Naive B cell (primary cell): ENCODE results near the gene PROC. TPM values are rescaled to one million over a fixed set of nuclear protein-coding genes. Genes with fewer than 3 reads are reported as not detected.
"Not testable (repeated sequence)": the region's sequence is repeated elsewhere in the genome, so short reads cannot be mapped to it uniquely, and the experiment has no call there.

Experiments
- ATAC-seq, 2 donors: fragments of 150-1000 bp; cut with Tn5 transposase; 2 replicates each; pipeline ENCODE4 v1.10.0; 2021; ENCODE audit warnings: low read depth in 2 of 2, mild to moderate bottlenecking in 2 of 2, moderate library complexity in 2 of 2
- DNase-seq: peaks from one replicate; pipeline ENCODE4 v3.0.0; 2022
- H3K27ac Mint-ChIP-seq, 6 donors: one replicate each; pipeline ENCODE4 v1.8.0; 2020 to 2022; ENCODE audit warnings: mild to moderate bottlenecking in 6 of 6, mixed read lengths in 6 of 6, moderate library complexity in 5 of 6, inconsistent platforms in 2 of 6
- H3K27me3 Mint-ChIP-seq, 3 donors: one replicate each; pipeline ENCODE4 v1.8.0; 2021 to 2022; ENCODE audit warnings: mixed read lengths in 3 of 3, mild to moderate bottlenecking in 1 of 3
- H3K36me3 Mint-ChIP-seq, 2 donors: one replicate each; pipeline ENCODE4 v1.8.0; 2020 to 2022; ENCODE audit warnings: mixed read lengths in 2 of 2, inconsistent platforms in 1 of 2, mild to moderate bottlenecking in 1 of 2
- H3K4me1 Mint-ChIP-seq, 3 donors: one replicate each; pipeline ENCODE4 v1.8.0; 2020 to 2022; ENCODE audit warnings: mixed read lengths in 3 of 3, inconsistent platforms in 1 of 3, mild to moderate bottlenecking in 1 of 3, moderate library complexity in 1 of 3
- H3K4me3 Mint-ChIP-seq, 8 donors: one replicate each; pipeline ENCODE4 v1.8.0; 2020 to 2022; ENCODE audit warnings: mild to moderate bottlenecking in 8 of 8, mixed read lengths in 8 of 8, moderate library complexity in 8 of 8, inconsistent platforms in 2 of 8
- H3K9me3 Mint-ChIP-seq, 7 donors: one replicate each; pipeline ENCODE4 v1.8.0; 2020 to 2022; ENCODE audit warnings: mixed read lengths in 7 of 7, mild to moderate bottlenecking in 5 of 7, inconsistent platforms in 2 of 7, moderate library complexity in 1 of 7
- polyA plus RNA-seq, 6 donors: library from polyadenylated mRNA; unstranded; fragments of 300-500 nt; fragmentation: Illumina TruSeq; gene quantifications; one replicate each; pipeline ENCODE4 v1.2.3, GENCODE V29; 2021; ENCODE audit warnings: low read depth in 6 of 6

PROC gene
- polyA plus RNA-seq, 6 donors from 2014 or later = 0.53 TPM; not detected in 5

DNA sequence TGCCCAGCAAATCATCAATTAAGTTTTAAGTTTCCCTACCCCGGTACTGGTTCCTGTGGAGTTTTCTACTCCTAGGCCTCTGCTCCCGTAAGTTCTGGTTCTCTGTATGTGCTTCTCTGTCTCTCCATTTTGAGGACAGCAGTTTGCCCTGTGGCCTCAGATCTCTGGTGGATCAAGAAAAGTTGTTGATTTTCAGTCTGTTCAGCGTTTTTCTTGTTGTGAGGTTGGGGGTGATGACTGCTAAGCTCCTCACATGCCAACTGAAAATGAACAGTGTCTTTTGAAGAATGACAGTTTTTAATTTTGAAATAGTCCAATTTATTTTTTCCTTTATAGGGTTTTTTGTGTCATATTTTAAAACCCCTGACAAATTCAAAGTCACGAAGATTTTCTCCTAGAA lies 31.7 kb downstream of the PROC start:
- Mint-ChIP-seq H3K27me3 (peaks cover 0 to 3% (median 0%) of the 10 kb centered on the region in 3 donors), H3K36me3 (peaks cover 4 to 14% of the 10 kb centered on the region in 2 donors), H3K9me3 (peaks cover 3 to 8% (median 4%) of the 10 kb centered on the region in 7 donors), H3K4me3 (no peak overlapping the region), H3K4me1 (peaks cover 0 to 6% (median 0%) of the 10 kb centered on the region in 3 donors), H3K27ac (peak overlapping the region in 2 of 6 donors; percentile 32 to 74)
- DNase-seq = no peak
- no peak for ATAC-seq

GRCh38 chr2:127451981-127452380 lies 33.8 kb downstream of the PROC start:
- H3K4me3 Mint-ChIP-seq = no peak overlapping the region
- no peaks in the 10 kb centered on the region for H3K27me3 Mint-ChIP-seq
- H3K27ac Mint-ChIP-seq = no peak overlapping the region
- peaks cover 0 to 12% (median 0%) of the 10 kb centered on the region in 3 donors for H3K4me1 Mint-ChIP-seq
- peaks cover 8 to 18% of the 10 kb centered on the region in 2 donors for H3K36me3 Mint-ChIP-seq
- ATAC-seq = no peak
- no peaks in the 10 kb centered on the region for H3K9me3 Mint-ChIP-seq
- no peak for DNase-seq

DNA sequence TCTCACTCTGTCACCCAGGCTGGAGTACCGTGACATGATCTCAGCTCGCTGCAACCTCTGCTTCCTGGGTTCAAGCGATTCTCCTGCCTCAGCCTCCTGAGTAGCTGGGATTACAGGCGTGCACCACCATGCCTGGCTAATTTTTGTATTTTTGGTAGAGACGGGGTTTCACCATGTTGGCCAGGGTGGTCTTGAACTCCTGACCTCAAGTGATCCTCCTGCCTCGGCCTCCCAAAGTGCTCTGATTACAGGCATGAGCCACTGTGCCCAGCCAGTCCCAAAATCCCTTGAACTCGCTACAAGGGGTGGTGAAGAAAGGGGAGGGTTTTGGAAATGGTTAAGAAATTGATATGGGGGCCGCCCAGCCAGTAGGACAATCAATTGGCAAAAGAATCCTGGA lies 34.2 kb downstream of the PROC start:
- not testable (repeated sequence) for H3K9me3 Mint-ChIP-seq, ATAC-seq, H3K27ac Mint-ChIP-seq, DNase-seq, H3K27me3 Mint-ChIP-seq, H3K4me3 Mint-ChIP-seq
- Mint-ChIP-seq H3K4me1 (peaks cover 0 to 14% (median 1%) of the 10 kb centered on the region in 3 donors), H3K36me3 (peaks cover 8 to 14% of the 10 kb centered on the region in 2 donors)

- H3K27ac Mint-ChIP-seq = no peak overlapping the region
- no peaks in the 10 kb centered on the region for H3K9me3 Mint-ChIP-seq
- H3K36me3 Mint-ChIP-seq = peaks cover 8 to 9% of the 10 kb centered on the region in 2 donors
- H3K27me3 Mint-ChIP-seq = no peaks in the 10 kb centered on the region
- ATAC-seq = no peak
- peaks cover under 1 to 20% (median 6%) of the 10 kb centered on the region in 3 donors for H3K4me1 Mint-ChIP-seq
- DNase-seq = no peak
- H3K4me3 Mint-ChIP-seq = no peak overlapping the region
These were observed 34.8 kb downstream of the PROC start for GRCh38 chr2:127453013-127453391.

GRCh38 chr2:127453392-127454171 lies 35.4 kb downstream of the PROC start:
- Mint-ChIP-seq H3K4me1 (peaks cover 6 to 24% (median 6%) of the 10 kb centered on the region in 3 donors), H3K36me3 (peaks cover 8 to 9% of the 10 kb centered on the region in 2 donors), H3K27me3 (no peaks in the 10 kb centered on the region), H3K4me3 (no peak overlapping the region), H3K9me3 (no peaks in the 10 kb centered on the region), H3K27ac (peak overlapping the region in 1 of 6 donors; percentile 42)
- DNase-seq (no peak), ATAC-seq (no peak)

- DNase-seq (no peak), ATAC-seq (no peak)
- Mint-ChIP-seq H3K27me3 (no peaks in the 10 kb centered on the region), H3K4me1 (peaks cover 6 to 28% (median 7%) of the 10 kb centered on the region in 3 donors), H3K4me3 (no peak overlapping the region), H3K27ac (no peak overlapping the region), H3K9me3 (no peaks in the 10 kb centered on the region), H3K36me3 (peaks cover 8 to 9% of the 10 kb centered on the region in 2 donors)
These were observed 36.7 kb downstream of the PROC start for GRCh38 chr2:127454595-127455565.

DNA sequence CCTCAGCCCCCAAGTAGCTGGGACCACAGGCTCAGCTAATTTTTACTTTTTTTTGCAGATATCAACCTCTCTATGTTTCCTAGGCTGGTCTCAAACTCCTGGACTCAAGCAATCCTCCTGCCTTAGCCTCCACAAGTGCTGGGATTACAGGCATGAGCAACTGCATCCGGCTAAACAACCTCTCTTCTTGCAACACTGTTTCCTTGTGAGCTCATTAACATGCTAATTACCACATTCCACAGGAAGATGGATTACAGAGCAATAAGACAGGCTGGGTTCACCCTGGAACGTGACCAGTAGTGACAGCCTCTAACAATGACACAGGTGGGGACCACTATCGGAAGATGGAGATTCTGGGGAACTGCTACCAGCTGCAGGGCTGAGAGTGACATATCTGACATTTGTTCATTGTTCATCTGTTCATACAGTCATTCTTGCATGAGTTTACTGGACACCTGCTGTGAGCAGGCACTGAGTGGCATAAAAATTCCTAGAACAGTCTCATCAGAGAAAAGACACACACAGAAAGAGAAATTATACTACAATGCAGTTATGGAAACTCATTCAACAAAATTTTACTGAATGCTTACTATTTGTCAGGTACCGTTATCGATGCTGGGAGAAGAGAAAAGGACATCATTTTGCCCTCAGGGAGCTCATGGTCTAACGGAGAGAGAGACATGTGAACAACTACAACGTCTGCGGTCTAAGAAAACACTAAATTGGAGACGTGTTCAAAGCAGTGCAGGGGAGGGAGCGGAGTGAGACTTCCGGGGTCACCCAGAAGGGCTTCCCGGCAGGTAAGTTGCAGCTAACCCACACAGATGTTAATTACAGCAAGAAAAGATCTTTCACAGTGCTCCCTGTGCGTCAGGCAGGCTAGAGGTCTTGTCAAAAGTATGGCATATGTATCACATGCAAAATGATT lies 37.6 kb downstream of the PROC start:
- no peaks in the 10 kb centered on the region for H3K9me3 Mint-ChIP-seq
- DNase-seq (no peak), ATAC-seq (no peak)
- peaks cover 8 to 9% of the 10 kb centered on the region in 2 donors for H3K36me3 Mint-ChIP-seq
- no peak overlapping the region for H3K4me3 Mint-ChIP-seq
- H3K27ac Mint-ChIP-seq = no peak overlapping the region
- H3K27me3 Mint-ChIP-seq = no peaks in the 10 kb centered on the region
- peaks cover 6 to 28% (median 7%) of the 10 kb centered on the region in 3 donors for H3K4me1 Mint-ChIP-seq

GRCh38 chr2:127456960-127457359 lies 38.7 kb downstream of the PROC start:
- Mint-ChIP-seq H3K4me3 (no peak overlapping the region), H3K27me3 (no peaks in the 10 kb centered on the region), H3K4me1 (peaks cover 6 to 28% (median 7%) of the 10 kb centered on the region in 3 donors), H3K27ac (no peak overlapping the region), H3K36me3 (peaks cover 8 to 9% of the 10 kb centered on the region in 2 donors), H3K9me3 (no peaks in the 10 kb centered on the region)
- DNase-seq (no peak), ATAC-seq (no peak)

- DNase-seq = no peak
- Mint-ChIP-seq H3K9me3 (no peaks in the 10 kb centered on the region), H3K27me3 (no peaks in the 10 kb centered on the region), H3K27ac (no peak overlapping the region), H3K4me1 (peaks cover 4 to 14% (median 7%) of the 10 kb centered on the region in 3 donors), H3K4me3 (no peak overlapping the region), H3K36me3 (no peaks in the 10 kb centered on the region)
- no peak for ATAC-seq
These were observed 44.2 kb downstream of the PROC start for GRCh38 chr2:127462461-127462860.

- DNase-seq (no peak), ATAC-seq (no peak)
- H3K9me3 Mint-ChIP-seq = no peaks in the 10 kb centered on the region
- H3K36me3 Mint-ChIP-seq = peaks cover 5 to 7% of the 10 kb centered on the region in 2 donors
- H3K27me3 Mint-ChIP-seq = no peaks in the 10 kb centered on the region
- H3K27ac Mint-ChIP-seq = peak overlapping the region in 1 of 6 donors; percentile 19
- H3K4me3 Mint-ChIP-seq = no peak overlapping the region
- peaks cover 0 to 5% (median 3%) of the 10 kb centered on the region in 3 donors for H3K4me1 Mint-ChIP-seq
These were observed 45.1 kb downstream of the PROC start for GRCh38 chr2:127463155-127463991.

- ATAC-seq (no peak), DNase-seq (no peak)
- Mint-ChIP-seq H3K36me3 (peaks cover 5 to 16% of the 10 kb centered on the region in 2 donors), H3K27ac (peak overlapping the region in 1 of 6 donors; percentile 32), H3K9me3 (no peaks in the 10 kb centered on the region), H3K27me3 (no peaks in the 10 kb centered on the region), H3K4me3 (peak overlapping the region in 1 of 8 donors; percentile 35), H3K4me1 (no peaks in the 10 kb centered on the region)
These were observed 46.4 kb downstream of the PROC start for GRCh38 chr2:127464470-127465257.
